Measurements from ENCODE around the gene CRYBG2.
"Not testable (repeated sequence)": the region's sequence is repeated elsewhere in the genome, so short reads cannot be mapped to it uniquely, and the experiment has no call there.

Gene CRYBG2

GRCh38 chr1:26373789-26374188 is 19.9 kb upstream of the CRYBG2 start:
- TF ChIP-seq CTCF (conservative IDR thresholded peaks at IDR 0.05) (no peak), ZFX (IDR thresholded peaks at IDR 0.05) (no peak)
- H3K27ac ChIP-seq, result no peak overlapping the region

GRCh38 chr1:26373281-26373680 is 19.4 kb upstream of the CRYBG2 start:
- TF ChIP-seq ZFX (IDR thresholded peaks at IDR 0.05) (no peak), CTCF (conservative IDR thresholded peaks at IDR 0.05) (no peak)
- no peak overlapping the region for H3K27ac ChIP-seq

GRCh38 chr1:26372611-26373010 is 18.7 kb upstream of the CRYBG2 start, which contains the start of gene ZNF683:
ZNF683 (minus strand) TSS chr1:26372750; CDS start chr1:26368571, 4,179 bp downstream.
- H3K27ac ChIP-seq, result not testable (repeated sequence)

- TF ChIP-seq ZFX (IDR thresholded peaks at IDR 0.05) (no peak), CTCF (conservative IDR thresholded peaks at IDR 0.05) (no peak)
- no peak overlapping the region for H3K27ac ChIP-seq
Observed at GRCh38 chr1:26372039-26372438, 18.1 kb upstream of the CRYBG2 start.

GRCh38 chr1:26370591-26371382 is 16.9 kb upstream of the CRYBG2 start:
- no peak overlapping the region for H3K27ac ChIP-seq
- no peak for TF ChIP-seq ZFX (IDR thresholded peaks at IDR 0.05)
- TF ChIP-seq CTCF (conservative IDR thresholded peaks at IDR 0.05), result no peak

- H3K27ac ChIP-seq, result no peak overlapping the region
- no peak for TF ChIP-seq CTCF (conservative IDR thresholded peaks at IDR 0.05)
- no peak for TF ChIP-seq ZFX (IDR thresholded peaks at IDR 0.05)
Observed at GRCh38 chr1:26368486-26368885, 14.6 kb upstream of the CRYBG2 start.

GRCh38 chr1:26368006-26368405 is 14.1 kb upstream of the CRYBG2 start:
- no peak overlapping the region for H3K27ac ChIP-seq
- TF ChIP-seq CTCF (conservative IDR thresholded peaks at IDR 0.05), result no peak
- no peak for TF ChIP-seq ZFX (IDR thresholded peaks at IDR 0.05)

- TF ChIP-seq ZFX (IDR thresholded peaks at IDR 0.05), result no peak
- no peak for TF ChIP-seq CTCF (conservative IDR thresholded peaks at IDR 0.05)
- no peak overlapping the region for H3K27ac ChIP-seq
Observed at GRCh38 chr1:26367441-26367840, 13.5 kb upstream of the CRYBG2 start.

All from C4-2B (cell line).